HUDEP-2 (cell line): ENCODE data around the gene SOAT2.
"Not testable (repeated sequence)": the region's sequence is repeated elsewhere in the genome, so short reads cannot be mapped to it uniquely, and the experiment has no call there.

ENCODE experiments used
- DNase-seq, 76 experiments: peaks; one replicate each; lab custom pipeline; 2025; ENCODE audit not compliant: unreplicated experiment in 76 of 76; lab: John Stamatoyannopoulos, UW

SOAT2 gene

DNA sequence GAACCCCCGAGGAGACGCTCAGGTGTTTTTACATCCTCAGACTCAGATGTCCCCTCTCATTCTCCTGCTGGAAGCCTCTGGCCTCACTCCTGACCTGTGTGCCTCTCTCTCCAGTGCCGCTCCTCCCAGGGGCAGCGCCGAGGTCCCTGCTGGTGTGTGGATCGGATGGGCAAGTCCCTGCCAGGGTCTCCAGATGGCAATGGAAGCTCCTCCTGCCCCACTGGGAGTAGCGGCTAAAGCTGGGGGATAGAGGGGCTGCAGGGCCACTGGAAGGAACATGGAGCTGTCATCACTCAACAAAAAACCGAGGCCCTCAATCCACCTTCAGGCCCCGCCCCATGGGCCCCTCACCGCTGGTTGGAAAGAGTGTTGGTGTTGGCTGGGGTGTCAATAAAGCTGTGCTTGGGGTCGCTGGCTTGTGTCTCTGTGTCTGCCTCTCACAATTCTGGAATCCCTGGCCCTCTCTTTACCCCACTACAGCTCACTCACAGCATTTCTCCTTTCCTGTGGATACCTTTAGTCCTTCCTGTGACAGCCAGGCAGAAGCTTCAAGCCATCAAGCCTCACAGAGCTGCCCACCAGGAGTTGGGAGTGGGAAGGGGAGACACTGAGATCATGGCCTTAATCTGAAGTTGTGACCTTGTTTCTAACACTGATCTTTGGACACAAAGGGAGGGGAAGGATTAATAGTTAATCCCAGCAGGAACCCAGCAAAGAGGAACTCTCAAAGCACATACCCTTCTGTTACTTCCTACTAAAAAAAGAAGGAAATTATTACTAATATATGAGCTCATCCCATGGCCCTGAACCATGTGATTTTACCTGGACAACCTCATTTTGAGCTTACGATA is 1.1 kb upstream of the SOAT2 start:
- no peak for DNase-seq

DNA sequence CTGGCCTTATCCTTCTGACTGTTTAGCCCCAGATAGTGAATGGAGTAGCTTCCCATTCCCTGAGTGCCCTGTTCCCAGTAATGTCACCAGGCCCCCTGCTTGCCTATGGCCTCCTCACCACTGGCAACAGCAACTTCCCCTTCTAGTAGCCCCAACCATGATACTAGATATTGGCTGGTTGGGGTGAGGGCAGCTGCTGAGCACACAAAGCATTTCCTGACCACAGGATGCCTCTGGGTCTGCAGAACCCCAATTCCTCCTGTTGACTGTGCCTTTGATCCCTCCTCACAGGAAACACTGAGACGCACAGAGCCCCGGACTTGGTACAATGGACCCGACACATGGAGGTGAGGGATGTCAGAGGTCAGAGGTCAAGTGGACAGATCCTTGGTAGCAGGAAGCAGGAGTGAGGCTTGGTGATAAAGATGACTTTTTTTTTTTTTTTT is 597 bp downstream of the SOAT2 start:
- no peak for DNase-seq

DNA sequence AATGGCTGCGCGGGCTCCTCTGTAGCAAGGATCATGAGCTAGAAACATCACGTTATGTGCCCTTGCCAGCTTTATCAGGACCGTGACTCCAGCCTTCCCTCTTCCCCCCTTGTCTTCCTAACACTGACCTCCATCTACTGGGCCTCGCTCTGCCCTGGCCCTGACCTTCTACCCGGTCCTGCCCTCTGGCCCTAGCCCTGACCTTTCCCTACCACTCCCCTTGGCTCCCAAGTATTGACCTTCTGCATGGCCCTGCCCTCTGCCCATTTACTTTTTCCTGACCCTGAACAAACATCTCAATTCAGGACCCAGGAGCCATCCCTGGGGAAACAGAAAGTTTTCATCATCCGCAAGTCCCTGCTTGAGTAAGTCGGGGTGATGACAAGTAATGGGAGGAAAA is 2.0 kb downstream of the SOAT2 start:
- no peak for DNase-seq

DNA sequence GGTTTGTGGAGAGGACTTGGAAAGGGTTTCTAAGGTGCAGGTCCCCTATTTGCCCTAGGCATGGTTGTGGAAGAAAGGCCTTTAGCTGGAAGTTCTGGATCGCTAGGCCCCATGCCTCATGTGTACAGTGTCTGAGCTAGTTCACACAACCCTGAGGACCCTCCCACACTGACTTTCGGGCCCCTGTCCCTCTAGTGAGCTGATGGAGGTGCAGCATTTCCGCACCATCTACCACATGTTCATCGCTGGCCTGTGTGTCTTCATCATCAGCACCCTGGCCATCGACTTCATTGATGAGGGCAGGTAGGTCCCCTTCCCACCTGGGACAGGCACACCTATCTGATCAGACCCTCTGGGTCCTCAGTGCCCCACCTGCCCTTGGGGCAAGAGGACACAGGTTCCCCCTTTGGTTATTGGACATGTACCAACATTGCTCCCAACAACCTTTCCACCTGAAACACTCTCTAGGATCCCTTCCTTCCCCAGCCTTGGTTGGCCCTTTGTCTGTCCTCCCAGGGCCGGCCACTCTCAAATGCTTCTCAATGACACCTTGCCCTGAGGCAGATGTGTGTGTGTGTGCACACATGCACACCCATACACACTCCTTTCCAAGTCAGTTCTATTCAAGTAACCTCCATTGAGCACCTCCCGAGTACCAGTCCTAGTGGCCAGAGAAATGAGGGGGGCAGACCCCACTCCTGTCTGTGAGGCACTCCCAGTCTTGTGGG is 2.6 kb downstream of the SOAT2 start:
- DNase-seq: no peak

DNA sequence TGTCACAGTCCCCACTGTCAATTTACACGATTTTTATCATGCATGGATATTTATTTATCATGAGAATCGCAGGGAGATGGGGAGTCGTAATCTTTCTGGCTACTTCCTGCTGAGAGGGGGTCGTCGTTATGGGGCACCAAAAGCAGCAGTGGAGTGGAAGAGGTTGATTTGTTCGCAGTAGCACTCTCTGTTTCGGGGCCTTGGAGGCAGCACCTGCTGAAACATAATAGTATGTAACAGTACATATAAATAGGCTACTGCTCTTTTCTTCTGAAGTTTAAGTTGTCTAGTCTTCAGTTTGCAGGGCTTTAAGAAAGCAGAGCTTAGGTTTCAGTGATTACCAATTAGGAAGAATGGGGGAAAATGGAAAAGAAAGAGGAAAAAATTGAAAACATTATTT is 3.8 kb downstream of the SOAT2 start:
- DNase-seq: no peak

DNA sequence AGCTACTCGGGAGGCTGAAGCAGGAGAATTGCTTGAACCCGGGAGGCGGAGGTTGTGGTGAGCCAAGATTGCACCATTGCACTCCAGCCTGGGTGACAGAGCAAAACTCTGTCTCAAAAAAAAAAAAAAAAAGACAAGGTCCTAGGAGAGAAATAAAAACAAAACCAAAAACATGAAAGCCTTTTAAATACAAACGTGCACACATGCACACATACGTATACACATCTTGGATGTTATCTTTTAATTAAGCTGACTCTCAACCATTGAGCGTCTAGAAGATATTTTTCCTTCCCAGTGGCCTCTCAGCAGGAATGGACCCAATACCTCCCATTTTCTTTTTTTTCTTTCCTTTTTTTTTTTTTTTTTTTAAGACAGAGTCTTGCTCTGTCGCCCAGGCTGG is 9.1 kb downstream of the SOAT2 start:
- not testable (repeated sequence) for DNase-seq

DNA sequence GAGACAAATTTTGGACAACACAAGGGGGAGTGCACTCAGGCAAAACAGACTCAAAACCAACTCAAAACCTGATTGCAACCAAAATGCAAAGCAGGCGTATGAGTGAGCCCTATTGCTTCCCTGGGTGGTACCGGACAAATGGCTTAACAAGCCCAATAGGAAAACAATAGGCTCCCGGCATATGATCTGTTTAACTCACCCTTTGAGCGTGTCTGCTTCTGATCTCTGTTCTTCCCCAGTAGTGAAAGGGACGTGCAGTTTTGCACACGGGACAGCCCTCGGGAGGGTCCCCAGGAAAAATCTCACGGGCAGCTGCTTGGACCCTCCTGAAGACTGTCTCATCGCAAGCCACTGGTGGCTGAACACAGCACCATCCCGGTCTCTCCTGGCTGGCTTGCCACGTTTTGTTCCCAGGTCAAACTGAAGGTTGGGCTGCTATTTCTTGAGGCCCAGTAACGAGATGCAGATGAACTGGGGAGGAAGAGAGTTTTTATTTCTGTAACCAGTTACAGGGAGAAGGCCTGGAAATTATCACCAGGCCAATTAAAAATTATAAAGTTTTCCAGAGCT is 9.9 kb downstream of the SOAT2 start:
- no peak for DNase-seq

DNA sequence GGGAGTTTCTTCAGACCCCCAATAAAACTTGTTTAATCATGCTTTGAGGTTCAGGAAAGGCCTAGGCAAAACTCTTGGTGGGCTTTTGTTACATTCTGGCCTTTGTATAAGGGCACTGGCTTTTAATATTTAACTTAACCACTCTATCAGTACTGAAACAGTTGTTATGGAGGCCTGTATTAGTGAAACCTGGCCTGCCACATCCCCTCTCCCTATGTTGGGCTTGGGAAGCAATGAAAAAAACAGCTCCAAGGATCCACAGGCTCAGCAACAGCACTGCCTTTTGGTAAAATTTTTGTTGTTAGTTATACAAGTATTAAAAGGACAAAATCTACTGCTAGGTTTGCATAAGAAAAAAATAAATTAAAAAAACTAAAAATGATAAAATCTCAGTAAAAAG is 10.7 kb downstream of the SOAT2 start:
- DNase-seq: no peak

DNA sequence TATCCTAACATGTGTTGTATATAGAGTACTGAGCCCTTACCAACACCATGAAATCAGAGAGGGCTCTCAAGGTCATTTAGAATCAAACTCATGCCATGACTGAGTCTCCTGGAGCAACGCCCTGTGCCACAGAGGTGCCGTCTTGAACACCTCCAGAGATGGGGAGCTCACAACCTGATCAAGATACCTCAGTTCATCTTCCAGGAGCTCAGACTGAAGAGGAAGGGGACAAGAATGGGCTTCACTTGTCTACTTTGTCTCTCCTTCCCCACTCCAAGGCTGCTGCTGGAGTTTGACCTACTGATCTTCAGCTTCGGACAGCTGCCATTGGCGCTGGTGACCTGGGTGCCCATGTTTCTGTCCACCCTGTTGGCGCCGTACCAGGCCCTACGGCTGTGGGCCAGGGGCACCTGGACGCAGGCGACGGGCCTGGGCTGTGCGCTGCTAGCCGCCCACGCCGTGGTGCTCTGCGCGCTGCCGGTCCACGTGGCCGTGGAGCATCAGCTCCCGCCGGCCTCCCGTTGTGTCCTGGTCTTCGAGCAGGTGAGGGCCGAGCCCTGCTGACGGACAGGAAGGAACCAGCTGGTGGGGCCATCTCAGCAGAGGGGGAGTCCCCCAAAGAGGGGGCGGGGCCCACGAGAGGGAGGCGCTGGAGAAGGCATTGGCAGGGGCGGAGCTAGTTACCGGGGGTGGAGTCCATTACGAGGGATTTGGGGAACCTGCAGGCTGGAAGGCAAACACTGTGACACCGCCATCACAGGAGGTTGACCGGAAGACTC is 12.0 kb downstream of the SOAT2 start:
- DNase-seq: peak in 1 of 76 experiments; percentile 1

DNA sequence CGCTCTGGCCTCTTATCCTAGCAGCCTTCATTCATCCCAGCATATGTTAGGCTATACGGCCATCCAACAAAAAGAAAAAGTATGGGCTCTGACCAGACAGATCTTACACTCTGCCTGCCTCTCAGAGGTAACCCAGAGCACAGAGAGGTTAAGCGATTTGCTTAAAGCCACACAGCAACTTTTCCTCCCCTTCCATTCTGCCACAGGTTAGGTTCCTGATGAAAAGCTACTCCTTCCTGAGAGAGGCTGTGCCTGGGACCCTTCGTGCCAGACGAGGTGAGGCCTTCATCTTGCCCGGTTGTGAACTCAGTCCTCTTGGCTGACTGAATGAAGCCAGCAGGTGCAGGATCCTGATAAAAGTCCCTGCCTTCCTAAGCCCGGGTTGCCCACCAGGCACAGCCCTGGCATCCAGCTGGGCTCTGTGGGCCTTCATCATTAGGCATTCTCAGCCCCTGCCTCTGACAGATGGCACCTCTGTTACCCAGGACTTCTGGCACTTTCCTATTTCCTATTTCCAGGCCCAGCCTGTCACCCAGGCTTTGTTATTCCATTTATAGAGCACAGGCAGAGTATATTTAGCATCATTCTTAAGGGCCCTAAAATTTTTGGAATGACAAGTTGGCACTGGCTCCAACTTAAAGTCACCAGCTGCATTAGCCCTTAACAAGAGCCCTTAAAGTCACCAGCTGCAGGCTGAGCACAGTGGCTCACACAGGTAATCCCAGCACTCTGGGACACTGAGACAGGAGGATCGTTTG is 12.8 kb downstream of the SOAT2 start:
- DNase-seq: no peak

DNA sequence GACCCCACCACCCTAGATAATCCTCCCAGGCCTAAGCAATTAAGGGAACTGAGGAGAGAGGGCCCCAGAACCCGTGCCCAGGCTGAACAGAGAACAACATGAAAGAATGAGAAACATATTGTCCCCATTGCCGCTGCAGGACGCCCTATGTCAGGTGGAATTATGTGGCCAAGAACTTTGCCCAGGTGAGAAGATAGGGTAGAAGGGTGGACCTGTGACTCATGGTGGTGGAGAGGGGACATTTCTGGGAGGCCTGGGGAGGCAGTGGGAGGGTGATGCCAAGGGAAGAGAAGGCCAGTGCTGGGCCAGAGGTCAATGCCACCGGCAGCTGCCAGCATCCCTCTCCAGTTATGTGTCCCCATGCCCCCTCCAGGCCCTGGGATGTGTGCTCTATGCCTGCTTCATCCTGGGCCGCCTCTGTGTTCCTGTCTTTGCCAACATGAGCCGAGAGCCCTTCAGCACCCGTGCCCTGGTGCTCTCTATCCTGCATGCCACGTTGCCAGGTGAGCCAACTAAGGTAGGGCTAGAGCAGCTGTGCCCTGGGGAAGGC is 15.5 kb downstream of the SOAT2 start:
- no peak for DNase-seq

DNA sequence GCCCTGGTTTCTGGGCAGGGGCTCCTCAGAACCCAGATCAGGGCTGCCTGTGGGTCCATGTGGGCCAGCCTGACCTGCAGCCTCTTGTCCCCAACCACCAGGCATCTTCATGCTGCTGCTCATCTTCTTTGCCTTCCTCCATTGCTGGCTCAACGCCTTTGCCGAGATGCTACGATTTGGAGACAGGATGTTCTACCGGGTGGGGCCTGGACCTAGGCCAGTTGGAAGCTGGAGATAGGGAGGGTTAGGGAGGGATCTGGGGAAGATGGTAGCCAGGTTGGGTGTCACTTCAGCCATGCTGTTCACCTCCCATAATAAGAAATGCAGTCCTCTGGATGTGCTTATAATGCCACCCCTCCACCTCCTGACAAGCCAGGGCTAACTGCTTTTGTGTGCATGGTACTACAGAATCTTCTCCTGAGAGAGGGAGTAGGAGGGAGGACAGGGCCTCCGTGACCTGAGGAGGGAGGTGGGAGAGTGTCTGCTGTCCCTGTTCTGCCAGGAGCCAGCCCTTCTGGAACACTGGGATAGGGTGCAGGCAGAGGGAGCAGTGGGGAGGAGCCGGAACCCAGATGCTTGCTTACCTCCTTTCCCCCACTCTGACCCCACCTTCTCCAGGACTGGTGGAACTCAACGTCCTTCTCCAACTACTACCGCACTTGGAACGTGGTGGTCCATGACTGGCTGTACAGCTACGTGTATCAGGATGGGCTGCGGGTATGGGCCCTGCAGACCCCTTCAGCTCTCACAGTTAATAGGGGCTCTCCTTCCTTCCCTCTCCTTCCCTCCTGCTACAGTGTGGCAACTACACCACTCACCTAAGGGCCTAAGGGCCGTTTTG is 17.6 kb downstream of the SOAT2 start:
- no peak for DNase-seq

DNA sequence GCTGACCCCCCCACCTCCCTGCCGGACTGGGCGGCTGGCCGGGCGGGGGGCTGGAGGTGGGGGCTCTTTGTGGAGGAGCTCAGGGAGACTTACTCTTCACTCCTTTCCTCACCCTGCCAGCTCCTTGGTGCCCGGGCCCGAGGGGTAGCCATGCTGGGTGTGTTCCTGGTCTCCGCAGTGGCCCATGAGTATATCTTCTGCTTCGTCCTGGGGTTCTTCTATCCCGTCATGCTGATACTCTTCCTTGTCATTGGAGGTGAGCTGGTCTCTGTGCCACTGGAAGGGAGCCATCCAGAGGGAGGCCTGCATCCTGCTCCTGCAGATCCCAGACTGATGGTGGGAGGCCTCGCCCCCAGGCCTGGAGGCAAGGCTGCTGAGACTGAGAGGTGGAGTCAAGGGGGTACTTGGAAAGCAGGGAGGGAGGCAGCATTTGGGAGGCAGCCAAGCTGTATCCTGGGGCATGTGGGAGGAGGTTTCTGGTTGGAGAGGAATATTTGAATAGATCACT is 19.7 kb downstream of the SOAT2 start:
- no peak for DNase-seq

DNA sequence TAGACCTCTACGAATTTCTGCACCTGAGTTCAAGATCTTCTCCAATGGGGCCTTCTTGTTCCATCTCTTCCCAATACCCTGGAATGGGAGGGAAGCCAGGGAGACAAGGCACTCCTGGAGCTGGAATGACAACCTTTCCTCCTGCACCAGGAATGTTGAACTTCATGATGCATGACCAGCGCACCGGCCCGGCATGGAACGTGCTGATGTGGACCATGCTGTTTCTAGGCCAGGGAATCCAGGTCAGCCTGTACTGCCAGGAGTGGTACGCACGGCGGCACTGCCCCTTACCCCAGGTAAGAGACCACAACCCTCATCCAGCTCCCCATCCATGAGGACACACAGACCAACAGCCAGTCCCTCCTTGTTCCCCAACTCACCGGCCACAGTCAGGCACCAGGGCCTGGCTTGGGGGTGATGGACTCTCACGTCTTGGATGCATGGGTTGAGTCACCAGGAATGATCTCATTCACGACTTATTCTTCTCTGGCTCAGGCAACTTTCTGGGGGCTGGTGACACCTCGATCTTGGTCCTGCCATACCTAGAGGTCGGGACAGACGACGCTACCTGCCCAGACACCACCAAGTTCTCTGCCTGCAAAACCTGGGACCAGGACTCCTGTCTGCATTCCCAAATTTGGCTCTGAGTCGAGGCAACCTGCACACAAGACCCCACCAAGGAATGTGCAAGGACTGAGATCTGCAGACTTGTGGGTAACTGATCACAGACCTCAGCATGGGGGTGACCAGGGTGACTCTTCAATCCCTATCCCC is 20.5 kb downstream of the SOAT2 start:
- DNase-seq: no peak

DNA sequence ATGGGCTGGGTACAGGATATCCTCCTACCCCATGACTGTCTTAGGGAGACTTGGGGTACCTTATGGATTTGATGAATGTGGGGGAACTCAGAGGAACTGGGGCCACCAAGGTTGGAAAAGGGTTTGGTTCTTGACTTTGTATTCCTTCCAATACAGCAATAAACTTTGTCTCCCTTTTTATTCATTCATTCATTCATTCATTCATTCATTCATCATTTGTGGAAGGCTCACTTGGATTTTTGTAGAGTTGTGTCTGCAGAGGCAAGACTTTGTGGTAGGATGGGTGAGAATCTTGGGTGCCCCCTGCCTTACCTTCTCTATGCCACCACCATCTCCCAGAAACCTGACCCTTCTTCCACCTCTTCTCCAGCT is 21.1 kb downstream of the SOAT2 start:
- DNase-seq: no peak

DNA sequence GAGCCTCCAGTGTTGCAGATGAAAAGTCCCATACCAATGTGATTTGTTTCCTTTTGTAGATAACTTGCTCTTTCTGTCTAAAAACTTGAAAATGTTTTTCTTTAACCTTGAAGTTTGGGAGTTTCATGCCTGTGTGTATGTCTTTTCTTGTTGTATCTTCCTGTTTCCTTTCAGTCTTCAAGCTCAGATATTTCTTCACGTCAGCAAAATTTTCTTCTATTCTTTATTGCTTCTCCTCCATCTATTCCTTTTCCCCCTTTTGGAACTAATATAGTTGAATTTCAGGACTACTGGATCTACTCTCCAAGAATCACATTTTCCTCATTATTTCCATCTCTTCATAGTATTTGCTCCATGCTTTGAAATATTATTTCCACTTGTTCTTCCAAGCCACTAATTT is 23.9 kb downstream of the SOAT2 start:
- DNase-seq: no peak

DNA sequence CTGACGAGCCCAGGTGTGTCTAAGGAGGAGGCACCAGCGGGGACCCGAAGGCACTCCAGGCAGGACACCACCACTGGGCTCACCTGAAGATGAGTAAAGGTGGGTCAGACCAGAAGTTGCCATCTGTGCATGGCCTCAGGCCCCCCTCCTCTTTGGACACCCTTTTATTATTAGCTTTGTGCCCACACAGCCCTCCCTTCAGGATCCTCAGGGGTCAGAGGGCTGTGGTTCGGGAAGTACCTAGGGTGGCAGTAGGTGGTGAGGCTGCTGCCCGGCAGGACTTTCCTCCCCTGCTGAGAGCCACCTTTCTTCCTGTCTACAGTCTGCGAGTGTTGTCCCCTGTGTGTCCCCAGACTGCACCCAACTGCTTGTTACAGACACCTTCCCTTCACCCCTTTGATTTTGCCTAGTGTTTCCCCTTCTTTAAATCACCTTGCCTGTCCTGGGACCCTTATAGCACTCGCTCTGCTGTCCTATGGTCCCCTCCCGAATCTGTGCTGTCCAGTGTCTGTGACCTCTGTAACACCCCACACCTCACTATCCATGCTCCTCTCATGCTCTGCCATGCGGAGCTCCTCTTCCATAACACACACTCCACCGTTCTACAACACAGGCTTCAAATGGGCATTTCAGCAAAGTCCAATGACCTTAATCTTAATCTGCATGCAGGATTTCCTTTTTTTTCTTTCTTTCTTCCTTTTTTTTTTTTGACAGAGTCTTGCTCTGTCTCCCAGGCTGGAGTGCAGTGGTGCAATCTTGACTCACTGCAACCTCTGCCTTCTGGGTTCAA is 25.7 kb downstream of the SOAT2 start:
- DNase-seq: no peak
